NCI-H82 treated with DMSO at 0.1 percent for 48 hours (cell line): ENCODE measurements around the gene TRAPPC1.
A peak's percentile ranks its signal among the peaks of the same experiment; 100 is the strongest.

Experiments used
- DNase-seq: peaks from one replicate; lab custom pipeline; 2025; ENCODE audit not compliant: unreplicated experiment; lab: John Stamatoyannopoulos, UW

The TRAPPC1 gene

DNA sequence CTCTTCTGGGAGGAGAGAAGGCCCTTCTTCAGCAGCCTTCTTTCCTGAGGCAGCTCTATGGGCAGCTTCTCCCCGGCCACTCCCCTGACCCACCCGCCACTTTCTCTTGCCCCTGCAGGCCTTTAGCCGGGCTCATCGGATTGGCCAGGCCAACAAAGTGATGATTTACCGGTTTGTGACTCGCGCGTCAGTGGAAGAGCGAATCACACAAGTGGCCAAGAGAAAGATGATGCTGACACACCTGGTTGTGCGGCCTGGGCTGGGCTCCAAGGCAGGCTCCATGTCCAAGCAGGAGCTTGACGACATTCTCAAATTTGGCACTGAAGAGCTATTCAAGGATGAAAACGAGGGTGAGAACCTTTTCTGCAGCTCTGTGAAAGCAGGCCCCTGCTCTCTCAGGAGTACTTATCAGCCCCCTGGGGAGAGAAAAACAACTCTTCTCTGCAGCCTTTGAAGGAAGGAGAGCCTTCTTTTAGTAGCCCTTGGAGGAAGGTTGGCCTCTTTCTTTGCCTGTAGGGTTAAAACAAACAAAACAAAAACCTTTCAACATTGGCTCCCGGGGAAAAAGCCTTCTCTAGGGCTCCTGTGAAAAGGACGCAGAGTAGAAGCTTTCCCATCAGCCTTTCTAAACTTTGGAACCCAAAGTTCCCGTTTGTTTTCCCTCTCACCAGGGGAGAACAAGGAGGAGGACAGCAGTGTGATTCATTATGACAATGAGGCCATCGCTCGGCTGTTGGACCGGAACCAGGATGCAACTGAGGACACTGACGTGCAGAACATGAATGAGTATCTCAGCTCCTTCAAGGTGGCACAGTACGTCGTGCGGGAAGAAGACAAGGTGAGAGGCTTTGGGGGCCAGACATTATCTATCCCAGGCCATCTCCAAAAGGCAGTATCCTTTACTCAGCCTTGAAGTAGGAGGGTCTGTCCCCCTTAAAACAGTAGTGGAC, 28.3 kb downstream of the TRAPPC1 start:
- DNase-seq, result no peak

DNA sequence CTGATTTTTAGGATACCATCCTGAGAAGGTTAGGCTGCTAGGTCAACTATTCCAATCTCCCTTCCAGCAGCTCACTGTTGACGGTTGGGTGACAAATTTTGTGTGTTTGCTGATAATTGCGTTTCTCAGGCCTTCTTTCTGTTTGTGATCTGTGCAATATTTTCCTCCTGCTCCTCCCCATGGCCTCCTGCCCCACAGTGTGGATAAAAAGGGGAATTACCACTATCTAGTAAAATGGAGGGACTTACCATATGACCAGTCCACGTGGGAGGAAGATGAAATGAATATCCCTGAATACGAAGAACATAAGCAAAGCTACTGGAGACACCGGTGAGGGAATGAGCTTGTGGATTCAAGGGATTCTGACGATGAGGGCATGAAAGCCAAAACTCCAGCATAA, 34.0 kb downstream of the TRAPPC1 start:
- no peak for DNase-seq

DNA sequence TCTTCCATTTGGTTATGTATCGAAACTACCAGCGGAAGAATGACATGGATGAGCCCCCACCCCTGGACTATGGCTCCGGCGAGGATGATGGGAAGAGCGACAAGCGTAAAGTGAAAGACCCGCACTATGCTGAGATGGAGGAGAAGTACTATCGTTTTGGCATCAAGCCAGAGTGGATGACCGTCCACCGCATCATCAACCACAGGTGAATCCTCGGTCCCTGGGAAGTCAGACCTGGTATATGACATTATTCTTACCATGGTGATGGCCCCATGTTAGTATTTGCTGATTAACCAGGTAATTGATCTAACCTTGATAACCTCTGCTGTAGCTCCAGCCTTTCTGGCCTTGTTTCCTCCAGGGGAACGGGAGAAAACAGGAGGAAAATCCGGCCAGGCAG, 34.7 kb downstream of the TRAPPC1 start:
- no peak for DNase-seq

DNA sequence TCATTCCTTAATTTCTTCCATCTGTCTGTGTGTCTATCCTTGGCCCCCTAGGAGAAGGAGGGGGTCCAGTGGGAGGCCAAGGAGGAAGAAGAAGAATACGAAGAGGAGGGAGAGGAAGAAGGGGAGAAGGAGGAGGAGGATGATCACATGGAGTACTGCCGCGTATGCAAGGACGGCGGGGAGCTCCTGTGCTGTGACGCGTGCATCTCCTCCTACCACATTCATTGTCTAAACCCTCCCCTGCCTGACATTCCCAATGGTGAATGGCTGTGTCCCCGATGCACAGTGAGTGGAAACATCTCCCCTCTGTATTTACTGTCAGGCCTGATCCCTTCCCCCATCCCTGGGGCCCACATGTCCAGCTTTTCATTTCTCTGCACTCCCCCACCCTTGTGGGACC, 36.9 kb downstream of the TRAPPC1 start:
- DNase-seq, result no peak

DNA sequence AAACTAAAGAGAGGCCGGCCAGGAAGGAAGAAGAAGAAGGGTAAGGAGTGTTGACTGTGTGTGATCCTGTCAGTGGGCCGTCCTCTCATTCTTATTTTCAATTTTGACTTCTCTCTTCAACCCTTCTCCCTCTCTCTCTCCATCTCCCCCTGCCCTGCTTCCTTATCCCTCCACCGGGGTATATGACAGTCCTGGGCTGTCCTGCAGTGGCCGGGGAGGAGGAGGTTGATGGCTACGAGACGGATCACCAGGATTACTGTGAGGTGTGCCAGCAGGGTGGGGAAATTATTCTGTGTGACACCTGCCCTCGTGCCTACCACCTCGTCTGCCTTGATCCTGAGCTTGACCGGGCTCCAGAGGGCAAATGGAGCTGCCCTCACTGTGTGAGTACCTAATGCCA, 37.5 kb downstream of the TRAPPC1 start:
- no peak for DNase-seq

DNA sequence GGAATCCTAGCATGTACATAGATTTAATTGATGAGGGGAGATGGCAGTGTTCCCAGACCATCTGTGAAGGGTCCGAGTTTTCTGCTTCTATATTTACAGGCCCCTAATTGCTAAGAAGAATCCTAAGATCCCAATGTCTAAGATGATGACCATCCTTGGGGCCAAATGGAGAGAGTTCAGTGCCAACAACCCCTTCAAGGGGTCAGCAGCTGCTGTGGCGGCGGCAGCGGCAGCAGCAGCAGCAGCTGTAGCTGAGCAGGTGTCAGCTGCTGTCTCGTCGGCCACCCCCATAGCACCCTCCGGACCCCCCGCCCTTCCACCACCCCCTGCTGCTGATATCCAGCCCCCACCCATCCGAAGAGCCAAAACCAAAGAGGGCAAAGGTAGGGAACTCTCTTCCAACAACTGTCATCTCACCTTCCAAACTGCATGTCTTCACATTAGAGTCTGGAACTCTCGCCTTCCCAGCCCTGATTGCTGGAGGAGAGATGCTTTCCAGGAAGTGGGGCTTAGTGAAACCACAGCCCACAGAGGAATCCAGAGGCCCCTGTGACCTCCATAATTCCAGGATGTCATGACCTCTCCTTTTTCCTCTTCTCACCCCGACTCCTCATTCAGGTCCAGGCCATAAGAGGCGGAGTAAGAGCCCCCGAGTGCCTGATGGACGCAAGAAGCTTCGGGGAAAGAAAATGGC, 38.4 kb downstream of the TRAPPC1 start:
- DNase-seq, result no peak

DNA sequence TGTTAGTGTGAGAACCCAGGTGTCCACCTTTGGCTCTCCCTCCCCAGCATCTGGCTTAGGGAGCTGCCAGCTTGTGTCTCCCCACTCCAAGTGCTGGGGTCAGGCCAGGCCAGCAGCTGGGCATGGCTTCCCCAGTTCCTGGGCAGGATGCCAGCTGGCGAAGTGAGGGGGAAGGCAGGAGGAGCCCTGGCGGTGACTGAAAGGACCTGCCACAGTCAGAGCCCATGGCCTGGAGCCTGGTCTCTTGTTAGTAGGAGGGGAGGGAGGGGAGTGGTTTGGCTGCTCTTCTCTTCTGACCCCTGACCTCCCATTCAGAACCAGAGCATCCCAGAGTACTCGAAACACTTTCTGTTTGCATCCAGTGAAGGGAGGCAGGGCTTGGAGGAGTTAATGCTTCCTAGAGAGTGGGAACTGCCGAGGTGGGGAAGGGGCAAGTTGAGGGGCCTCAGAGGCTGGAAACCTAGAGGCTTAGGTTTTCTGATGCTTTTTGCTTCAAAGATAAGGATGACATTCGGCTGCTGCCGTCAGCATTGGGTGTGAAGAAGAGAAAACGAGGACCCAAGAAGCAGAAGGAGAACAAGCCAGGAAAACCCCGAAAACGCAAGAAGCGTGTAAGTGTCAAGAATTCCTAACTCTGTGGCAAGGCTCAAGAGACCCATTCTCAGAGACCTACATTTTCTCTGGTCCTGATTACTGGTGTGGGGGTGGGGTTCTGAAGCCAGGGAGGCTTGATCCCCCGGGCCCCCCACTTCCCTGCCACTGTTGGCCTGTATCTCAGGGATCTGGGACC, 42.4 kb downstream of the TRAPPC1 start:
- peak; percentile 50 for DNase-seq

DNA sequence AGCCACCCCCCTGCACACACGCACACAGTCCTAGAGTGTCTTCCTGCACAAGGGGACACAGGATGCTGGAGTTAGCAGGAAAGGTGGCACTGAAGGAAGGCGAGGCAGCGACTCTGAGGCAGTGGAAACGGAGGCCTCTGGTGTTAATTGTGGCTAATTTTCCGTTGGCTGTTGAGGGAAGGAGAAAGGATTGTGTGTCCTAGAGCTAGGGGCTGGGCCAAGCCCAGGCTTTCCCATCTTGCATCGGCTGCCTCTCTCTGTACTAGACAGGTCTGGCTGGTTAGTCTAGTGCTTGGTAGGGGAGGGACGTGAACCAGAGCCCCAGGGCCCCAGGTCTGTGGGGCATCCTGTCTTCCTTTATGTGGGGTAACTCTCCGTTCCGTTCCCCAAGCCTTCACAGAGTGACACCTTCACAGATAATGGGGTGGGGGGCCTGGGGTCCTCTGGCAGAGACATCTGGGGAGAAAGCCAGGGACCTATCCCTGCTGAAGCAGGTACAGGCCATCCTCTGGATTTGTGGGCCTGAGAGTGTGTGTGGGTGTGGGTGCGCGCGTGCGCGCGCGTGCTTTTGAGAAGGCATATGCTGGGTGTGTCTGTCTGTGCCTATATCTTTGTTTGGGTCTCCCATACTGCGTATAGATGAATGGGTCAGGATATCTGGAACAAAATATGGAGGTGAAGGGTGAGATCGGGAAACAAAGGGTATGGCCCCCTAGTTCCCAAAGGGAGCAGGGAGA, 43.4 kb downstream of the TRAPPC1 start, which contains the start of gene CHD3:
Gene CHD3 (plus strand): TSS at position 606 of the 737 bp plus-strand sequence. CDS start 212 bp downstream, outside the sequence.
- no peak for DNase-seq

DNA sequence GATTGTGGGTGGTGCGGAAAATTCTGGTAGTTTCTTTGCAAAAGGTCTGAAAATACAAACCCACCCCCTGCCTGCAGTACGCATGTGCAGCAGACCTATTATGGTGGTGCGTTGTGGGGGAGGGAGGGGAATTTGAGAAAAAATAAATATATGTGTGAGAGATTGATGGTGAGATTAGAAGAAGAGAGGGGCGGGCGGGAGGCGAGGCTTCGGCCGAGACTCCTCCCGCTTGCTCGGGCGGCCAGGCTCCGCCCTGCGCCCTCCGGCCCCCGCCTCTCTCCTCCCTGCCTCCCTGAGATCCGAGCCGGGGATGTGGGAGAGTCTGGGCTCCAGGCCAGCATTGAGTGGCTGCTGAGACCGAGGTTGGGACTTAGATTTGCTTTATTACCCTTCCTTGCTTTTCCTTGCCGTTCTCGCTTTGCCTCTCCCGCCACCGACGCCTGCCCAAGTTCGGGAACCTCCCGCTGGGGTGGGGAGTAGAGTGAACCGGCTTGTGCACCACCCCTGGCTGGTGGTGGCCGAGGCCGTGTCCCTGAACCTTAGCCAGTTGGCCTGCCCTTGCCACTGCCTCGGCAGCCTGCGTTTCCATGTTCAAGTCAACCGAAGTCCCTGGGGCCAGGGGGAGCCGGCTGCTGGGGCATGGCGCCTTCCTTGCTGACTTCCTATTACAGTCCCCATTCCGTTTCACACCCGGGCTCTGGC, 44.1 kb downstream of the TRAPPC1 start:
- DNase-seq, result peak; percentile 91

DNA sequence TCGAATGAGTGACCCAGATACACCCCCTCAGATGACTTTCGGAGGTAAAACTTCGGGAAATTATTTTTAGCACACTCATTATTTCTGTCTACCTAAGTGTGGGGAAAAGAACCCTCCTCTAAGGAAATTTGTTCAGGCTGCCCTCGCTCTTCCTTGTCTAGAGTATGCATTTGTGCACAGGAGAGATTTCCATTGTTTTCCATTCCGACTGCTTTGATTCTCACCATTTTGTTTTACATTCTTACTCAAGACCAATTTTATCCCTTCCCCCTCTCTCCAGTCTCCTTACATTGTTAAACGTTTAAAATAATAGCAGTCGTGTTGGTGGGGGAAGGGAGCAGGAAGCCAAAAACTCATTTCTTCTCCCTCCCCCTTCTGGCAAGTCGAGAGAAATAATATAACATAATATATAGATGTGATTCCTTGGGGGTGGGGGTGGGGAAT, 44.7 kb downstream of the TRAPPC1 start:
- no peak for DNase-seq

DNA sequence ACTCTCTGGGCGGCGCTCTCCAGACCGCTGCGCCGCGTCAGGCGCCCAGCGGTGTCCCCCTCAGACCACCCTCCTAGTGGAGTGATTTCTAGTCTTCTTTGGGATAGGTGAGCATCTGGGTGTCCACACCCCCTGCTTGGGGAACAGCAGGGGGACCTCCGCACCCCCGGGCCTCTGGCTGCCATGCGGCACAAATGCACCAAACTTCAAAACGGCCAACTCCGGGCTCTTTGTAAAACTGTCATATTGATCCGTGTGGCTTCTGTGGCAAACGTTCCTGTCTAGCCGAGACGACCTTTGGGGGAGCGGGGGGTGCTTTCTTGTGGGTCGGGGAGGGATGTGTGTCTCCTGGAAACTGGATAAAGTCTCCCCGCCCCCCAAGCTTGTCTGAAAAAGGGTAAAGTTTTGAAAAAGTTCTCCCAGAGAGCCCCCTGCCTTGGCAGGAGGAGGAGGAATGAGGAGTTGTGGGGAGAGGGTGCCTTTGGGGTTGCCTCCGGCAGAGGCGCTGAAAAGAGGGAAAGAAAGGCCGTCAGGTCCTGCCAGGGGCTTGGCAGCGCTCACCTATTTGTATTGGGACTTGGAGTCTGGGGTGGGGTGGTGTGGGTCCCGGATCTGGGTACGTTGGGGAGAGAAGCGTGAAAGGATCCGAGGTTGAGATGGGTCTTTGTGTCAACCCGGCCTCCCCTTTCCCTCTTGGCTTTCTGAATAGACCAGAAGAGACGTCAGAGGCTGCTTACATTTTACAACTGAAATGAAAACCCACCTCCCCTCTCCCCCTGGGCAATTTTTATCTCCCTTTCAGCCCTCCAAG, 45.3 kb downstream of the TRAPPC1 start:
- peak; percentile 42 for DNase-seq

DNA sequence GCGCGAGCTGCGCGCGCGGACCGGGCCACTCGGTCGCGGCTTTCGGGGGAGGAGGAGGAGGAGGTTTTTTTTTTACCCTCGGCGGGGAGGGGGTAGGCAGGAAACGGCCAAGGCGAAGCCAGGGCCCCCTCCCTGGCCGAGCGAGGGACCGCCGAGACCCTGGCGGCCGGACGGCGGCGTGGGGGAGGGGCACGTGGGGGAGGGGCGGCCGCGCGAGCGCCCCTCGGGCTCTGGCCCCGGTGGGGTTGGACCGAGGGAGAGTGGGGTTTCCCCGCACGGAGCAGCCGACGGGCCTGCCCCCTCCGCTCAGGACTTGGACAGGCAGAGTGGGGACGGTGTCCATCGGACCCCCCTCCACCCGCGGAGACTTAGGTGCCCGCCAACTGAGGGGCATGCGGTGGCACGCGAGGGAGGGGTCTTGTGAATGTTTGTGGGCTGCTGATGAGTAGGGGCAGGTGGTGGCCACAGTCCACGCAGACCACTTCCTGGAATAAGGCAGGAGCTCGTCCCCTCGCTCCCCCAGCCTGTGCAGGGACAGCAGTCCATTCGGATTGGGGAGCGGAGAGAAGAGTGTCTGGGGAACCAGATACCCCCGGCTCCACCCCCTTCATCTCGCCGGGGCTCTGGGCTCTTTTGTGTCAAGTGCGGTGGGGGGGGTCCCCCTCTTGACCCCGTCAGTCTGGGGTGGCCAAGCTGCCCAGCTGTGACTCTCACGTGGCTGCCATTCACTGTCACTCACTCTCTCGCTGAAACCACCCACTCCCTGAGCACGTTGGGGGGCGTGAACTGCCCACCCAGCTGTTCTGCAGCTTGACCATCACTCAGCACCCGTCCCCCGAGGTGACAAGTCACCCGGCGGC, 46.1 kb downstream of the TRAPPC1 start:
- peak; percentile 41 for DNase-seq

DNA sequence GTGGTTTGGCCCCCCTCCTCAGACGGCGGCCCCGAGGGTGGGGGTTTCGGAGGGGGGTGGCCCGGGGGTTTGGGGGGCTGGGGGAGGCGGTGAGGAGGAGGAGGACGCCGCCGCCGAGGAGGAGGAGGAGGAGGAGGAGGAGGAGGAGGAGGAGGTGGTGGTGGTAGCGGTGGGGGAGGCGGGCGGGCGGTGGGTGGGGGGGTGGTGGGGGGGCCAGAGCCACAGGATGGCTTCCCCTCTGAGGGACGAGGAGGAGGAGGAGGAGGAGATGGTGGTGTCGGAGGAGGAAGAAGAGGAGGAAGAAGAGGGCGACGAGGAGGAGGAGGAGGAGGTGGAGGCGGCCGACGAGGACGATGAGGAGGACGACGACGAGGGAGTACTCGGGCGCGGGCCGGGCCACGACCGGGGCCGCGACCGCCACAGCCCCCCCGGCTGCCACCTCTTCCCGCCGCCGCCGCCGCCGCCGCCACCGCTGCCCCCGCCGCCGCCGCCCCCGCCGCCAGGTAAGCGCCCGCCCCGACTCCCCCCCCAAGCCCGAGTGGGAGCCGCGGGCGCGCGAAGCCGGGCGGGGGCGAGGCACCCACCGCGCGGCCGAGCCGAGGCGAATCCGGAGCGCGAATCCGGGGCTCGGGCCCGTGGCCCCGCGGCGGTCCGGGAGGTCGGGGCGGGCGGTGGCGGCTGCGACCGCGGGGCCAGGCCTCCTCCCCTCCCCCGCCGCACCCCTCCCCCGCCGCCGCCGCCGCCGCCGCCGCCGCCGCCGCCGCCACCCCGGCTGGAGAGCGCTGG, 47.0 kb downstream of the TRAPPC1 start:
- DNase-seq, result no peak

DNA sequence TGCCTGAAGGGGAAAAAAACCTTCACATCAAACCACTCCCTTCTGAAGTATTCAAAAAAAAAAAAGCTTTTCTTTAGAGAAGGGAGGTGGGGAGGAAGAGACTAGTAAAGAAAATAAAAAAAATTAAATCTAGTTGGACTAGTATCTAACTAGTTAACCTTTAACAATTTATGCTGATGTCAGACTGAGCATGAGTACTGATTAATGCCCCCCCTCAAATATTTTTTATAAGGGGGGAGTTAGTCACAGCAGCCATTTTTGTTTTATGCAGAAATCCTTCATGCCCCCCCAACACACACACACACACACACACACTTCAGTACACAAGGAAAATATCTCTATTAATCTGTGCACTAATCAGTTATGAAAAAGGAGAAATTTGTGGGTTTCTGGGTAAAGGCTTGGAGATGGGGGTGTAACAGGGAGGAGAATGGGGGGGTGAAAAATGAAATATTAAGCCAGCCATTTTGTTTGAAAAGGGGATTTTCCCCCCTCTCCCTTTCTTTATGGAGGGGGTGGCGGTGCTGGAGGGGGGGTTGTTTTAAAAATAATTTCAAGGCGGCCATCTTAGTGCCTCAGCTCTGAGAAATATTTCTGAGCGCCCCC, 47.9 kb downstream of the TRAPPC1 start:
- DNase-seq, result peak; percentile 25

DNA sequence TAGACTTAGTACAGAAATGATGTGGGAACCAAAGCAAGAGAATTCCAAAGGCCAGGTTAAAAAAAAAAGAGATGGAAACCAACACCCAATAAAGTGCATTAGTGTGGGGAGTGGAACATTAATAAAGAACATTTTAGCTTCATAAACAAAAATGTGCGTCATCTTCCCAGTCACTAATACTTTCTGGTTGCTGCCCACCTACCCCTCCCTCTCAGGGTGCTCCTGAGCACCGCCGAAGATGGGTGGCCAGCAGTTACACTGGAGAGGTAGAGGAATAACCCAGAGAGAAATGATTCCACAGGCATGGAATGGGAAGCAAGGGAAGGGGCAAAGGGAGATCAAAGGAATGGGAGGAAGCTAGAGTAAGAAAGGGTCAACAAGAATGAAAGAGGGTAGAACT, 49.1 kb downstream of the TRAPPC1 start:
- DNase-seq, result peak; percentile 49

DNA sequence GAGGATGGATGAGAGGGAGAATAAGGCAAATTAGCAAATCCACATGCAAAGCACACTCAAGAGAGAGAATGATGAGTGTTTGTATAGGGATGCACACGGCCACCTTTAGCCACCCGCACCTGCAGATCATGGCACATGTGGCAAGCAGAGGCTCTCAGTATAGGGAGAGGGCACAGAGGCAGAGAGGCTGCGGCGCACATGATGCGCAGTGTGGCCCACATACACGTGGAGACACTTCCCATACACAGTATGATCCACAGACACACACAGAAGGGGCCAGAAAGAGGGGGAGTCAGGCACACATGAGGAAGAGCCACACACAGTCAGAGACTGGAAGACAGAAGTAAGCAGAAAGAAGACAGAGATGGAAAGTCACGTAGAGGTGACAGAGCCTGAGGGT, 49.7 kb downstream of the TRAPPC1 start:
- DNase-seq, result no peak
